C4-2B (cell line): Measurements from ENCODE around the gene RNF40.

Experiments used
- ZFX ChIP-seq: fragments of 450-650 bp; IDR thresholded peaks from 2 replicates; pipeline ENCODE4 v1.6.1; 2017
- TF ChIP-seq, protein P1 (sequence below): fragments of 450-650 bp; conservative IDR thresholded peaks from 2 replicates; pipeline ENCODE4 v1.5.1; 2017; ENCODE audit warnings: mild to moderate bottlenecking

DNA sequence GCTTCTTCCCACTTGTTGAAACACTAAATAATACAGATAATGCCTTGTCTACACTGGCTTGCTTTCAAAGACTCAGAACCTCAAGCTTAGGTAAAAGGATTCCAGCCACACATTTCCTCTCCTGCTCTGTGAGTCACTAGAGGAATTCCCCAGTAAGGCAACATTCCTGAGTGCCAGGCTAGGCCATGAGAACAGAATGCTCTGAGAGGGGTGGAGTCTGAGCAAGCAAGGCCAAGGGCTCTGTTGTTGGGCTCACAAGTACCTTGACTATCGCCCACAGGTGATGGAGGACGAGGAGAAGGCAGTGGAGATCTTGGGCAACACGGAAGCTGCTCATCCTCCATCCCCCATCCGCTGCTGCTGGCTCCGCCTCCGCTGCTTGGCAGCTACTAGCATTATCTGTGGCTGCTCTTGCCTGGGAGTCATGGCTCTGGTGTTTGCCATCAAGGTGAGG, 20.6 kb upstream of the RNF40 start:
- TF ChIP-seq, protein P1, sequence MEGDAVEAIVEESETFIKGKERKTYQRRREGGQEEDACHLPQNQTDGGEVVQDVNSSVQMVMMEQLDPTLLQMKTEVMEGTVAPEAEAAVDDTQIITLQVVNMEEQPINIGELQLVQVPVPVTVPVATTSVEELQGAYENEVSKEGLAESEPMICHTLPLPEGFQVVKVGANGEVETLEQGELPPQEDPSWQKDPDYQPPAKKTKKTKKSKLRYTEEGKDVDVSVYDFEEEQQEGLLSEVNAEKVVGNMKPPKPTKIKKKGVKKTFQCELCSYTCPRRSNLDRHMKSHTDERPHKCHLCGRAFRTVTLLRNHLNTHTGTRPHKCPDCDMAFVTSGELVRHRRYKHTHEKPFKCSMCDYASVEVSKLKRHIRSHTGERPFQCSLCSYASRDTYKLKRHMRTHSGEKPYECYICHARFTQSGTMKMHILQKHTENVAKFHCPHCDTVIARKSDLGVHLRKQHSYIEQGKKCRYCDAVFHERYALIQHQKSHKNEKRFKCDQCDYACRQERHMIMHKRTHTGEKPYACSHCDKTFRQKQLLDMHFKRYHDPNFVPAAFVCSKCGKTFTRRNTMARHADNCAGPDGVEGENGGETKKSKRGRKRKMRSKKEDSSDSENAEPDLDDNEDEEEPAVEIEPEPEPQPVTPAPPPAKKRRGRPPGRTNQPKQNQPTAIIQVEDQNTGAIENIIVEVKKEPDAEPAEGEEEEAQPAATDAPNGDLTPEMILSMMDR = no peak
- TF ChIP-seq ZFX = no peak
